HepG2 (cell line): ENCODE results near the gene ARHGEF40. TPM values are rescaled to one million over a fixed set of nuclear protein-coding genes. Genes with fewer than 3 reads are reported as not detected.

ENCODE experiments used
- GATA4 ChIP-seq: sonication (generic); IDR thresholded peaks from 2 replicates; pipeline ENCODE4 v1.6.1; 2016; ENCODE audit warnings: antibody characterized with exemption, low read depth, borderline replicate concordance
- GTF3A ChIP-seq: sonication (generic); formaldehyde crosslinking; conservative IDR thresholded peaks from 2 replicates; pipeline ENCODE4 v1.4.0; 2020; ENCODE audit warnings: mild to moderate bottlenecking, missing genetic modification reagents
- KLF15 ChIP-seq: sonication (generic); formaldehyde crosslinking; IDR thresholded peaks from 2 replicates; pipeline ENCODE4 v1.8.1; 2023; ENCODE audit warnings: borderline replicate concordance, mild to moderate bottlenecking, inconsistent platforms, missing genetic modification reagents, mixed read lengths
- NAIF1 ChIP-seq: sonication (generic); formaldehyde crosslinking; IDR thresholded peaks from 2 replicates; pipeline ENCODE4 v1.5.0; 2020; ENCODE audit warnings: mild to moderate bottlenecking, missing genetic modification reagents, borderline replicate concordance
- RBFOX2 ChIP-seq: fragments of 200-400 bp; formaldehyde crosslinking; IDR thresholded peaks from 2 replicates; pipeline ENCODE4 v1.6.1; 2017; ENCODE audit warnings: low read depth, mild to moderate bottlenecking, low read length
- SALL2 ChIP-seq: sonication (generic); formaldehyde crosslinking; IDR thresholded peaks from 2 replicates; pipeline ENCODE4 v1.8.1; 2023; ENCODE audit warnings: mild to moderate bottlenecking, missing genetic modification reagents, inconsistent platforms
- THYN1 ChIP-seq: sonication (generic); formaldehyde crosslinking; IDR thresholded peaks from 2 replicates; pipeline ENCODE4 v1.8.1; 2023; ENCODE audit warnings: low read depth, mild to moderate bottlenecking, moderate library complexity, missing genetic modification reagents, borderline replicate concordance
- ZBTB40 ChIP-seq, 2 experiments: fragments of 450-650 bp in 1 of 2; sonication (generic) in 1 of 2; formaldehyde crosslinking in 1 of 2; IDR thresholded peaks; 2 replicates each; pipeline versions ENCODE4 v1.6.1 to v1.8.0; 2016 to 2022; ENCODE audit warnings: antibody characterized with exemption in 1 of 2, mild to moderate bottlenecking in 1 of 2, missing genetic modification reagents in 1 of 2
- ZNF788 ChIP-seq: sonication (generic); formaldehyde crosslinking; IDR thresholded peaks from 2 replicates; pipeline ENCODE4 v1.5.0; 2020; ENCODE audit warnings: mild to moderate bottlenecking, missing genetic modification reagents, borderline replicate concordance
- polyA plus RNA-seq, 8 experiments: library from polyadenylated mRNA; depleted of rRNA in 3 of 8; stranded (reverse) in 7 of 8; unstranded in 1 of 8; fragments of >200 nt; fragmentation: Illumina TruSeq in 4 of 8; extraction: Trizol in 4 of 8; gene quantifications; 2 replicates each; pipeline versions ENCODE4 v1.2.1 to v1.2.3, GENCODE V29; 2011 to 2016; ENCODE audit warnings: low read depth in 4 of 8, missing spikeins in 1 of 8, mixed read lengths in 1 of 8; ENCODE audit not compliant: insufficient read depth in 1 of 8
- total RNA-seq, 5 experiments: library from RNA; depleted of rRNA; stranded (reverse); fragments of >200 nt; fragmentation: Illumina TruSeq; extraction: Trizol; gene quantifications; 2 replicates each; pipeline ENCODE4 v1.2.3, GENCODE V29; 2016; ENCODE audit warnings: low read depth in 1 of 5
- TF ChIP-seq, protein P1 (sequence below): sonication (generic); formaldehyde crosslinking; IDR thresholded peaks from 2 replicates; pipeline ENCODE4 v1.5.0; 2020; ENCODE audit warnings: mild to moderate bottlenecking, missing genetic modification reagents, borderline replicate concordance

Gene ARHGEF40
- total and polyA plus RNA-seq, 2 of the 13 experiments (the other 11 are each of a cell fraction or from before 2014, with no cell fraction given): 28.1 to 78.1 TPM

DNA sequence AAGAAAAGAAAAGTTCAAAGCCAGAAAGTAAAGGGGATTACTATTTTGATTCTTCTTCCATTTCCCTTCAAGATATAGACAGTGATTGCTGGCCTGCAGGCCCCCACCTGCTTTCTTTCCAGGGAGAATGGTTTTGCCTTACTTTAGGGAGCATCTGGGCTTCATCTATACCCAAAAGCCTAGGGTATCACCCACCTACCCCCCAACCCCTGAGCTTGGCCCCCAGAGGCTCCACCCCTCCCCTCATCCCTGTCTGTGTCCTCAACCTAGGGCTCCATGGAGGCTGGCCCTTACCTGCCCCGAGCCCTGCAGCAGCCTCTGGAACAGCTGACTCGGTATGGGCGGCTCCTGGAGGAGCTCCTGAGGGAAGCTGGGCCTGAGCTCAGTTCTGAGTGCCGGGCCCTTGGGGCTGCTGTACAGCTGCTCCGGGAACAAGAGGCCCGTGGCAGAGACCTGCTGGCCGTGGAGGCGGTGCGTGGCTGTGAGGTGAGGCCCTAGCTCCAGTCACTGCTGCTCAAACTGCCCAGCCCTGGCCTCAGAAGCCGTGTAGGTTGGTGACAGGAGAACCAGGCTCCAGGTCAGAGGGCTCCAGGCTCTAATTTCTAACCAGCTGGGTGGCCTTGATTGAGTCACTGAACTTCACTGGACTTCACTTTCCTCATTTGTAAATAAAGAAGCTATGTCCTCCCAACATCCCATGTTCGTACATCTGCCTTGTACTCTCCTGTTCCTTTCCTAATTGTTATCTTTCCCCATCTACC, 13.6 kb downstream of the ARHGEF40 start (continued):
- TF ChIP-seq, protein P1, sequence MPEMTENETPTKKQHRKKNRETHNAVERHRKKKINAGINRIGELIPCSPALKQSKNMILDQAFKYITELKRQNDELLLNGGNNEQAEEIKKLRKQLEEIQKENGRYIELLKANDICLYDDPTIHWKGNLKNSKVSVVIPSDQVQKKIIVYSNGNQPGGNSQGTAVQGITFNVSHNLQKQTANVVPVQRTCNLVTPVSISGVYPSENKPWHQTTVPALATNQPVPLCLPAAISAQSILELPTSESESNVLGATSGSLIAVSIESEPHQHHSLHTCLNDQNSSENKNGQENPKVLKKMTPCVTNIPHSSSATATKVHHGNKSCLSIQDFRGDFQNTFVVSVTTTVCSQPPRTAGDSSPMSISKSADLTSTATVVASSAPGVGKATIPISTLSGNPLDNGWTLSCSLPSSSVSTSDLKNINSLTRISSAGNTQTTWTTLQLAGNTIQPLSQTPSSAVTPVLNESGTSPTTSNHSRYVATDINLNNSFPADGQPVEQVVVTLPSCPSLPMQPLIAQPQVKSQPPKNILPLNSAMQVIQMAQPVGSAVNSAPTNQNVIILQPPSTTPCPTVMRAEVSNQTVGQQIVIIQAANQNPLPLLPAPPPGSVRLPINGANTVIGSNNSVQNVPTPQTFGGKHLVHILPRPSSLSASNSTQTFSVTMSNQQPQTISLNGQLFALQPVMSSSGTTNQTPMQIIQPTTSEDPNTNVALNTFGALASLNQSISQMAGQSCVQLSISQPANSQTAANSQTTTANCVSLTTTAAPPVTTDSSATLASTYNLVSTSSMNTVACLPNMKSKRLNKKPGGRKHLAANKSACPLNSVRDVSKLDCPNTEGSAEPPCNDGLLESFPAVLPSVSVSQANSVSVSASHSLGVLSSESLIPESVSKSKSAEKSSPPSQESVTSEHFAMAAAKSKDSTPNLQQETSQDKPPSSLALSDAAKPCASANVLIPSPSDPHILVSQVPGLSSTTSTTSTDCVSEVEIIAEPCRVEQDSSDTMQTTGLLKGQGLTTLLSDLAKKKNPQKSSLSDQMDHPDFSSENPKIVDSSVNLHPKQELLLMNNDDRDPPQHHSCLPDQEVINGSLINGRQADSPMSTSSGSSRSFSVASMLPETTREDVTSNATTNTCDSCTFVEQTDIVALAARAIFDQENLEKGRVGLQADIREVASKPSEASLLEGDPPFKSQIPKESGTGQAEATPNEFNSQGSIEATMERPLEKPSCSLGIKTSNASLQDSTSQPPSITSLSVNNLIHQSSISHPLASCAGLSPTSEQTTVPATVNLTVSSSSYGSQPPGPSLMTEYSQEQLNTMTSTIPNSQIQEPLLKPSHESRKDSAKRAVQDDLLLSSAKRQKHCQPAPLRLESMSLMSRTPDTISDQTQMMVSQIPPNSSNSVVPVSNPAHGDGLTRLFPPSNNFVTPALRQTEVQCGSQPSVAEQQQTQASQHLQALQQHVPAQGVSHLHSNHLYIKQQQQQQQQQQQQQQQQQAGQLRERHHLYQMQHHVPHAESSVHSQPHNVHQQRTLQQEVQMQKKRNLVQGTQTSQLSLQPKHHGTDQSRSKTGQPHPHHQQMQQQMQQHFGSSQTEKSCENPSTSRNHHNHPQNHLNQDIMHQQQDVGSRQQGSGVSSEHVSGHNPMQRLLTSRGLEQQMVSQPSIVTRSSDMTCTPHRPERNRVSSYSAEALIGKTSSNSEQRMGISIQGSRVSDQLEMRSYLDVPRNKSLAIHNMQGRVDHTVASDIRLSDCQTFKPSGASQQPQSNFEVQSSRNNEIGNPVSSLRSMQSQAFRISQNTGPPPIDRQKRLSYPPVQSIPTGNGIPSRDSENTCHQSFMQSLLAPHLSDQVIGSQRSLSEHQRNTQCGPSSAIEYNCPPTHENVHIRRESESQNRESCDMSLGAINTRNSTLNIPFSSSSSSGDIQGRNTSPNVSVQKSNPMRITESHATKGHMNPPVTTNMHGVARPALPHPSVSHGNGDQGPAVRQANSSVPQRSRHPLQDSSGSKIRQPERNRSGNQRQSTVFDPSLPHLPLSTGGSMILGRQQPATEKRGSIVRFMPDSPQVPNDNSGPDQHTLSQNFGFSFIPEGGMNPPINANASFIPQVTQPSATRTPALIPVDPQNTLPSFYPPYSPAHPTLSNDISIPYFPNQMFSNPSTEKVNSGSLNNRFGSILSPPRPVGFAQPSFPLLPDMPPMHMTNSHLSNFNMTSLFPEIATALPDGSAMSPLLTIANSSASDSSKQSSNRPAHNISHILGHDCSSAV (CRISPR knock-in tag): no peak
- TF ChIP-seq RBFOX2 (peak; percentile 45; the same call in 1 of the 2 replicates), KLF15 (CRISPR knock-in tag) (no peak), GATA4 (no peak), GTF3A (CRISPR knock-in tag) (no peak), SALL2 (CRISPR knock-in tag) (no peak), NAIF1 (no peak), ZNF788 (0 out of 2 replicates have a peak, but pooled peaks have one; percentile 27), ZBTB40 (IDR thresholded peaks at IDR 0.05) (no peak), ZBTB40 (CRISPR knock-in tag; IDR thresholded peaks at IDR 0.05) (0 out of 2 replicates have a peak, but pooled peaks have one; percentile 13), THYN1 (CRISPR knock-in tag) (no peak)
